Measurements from ENCODE around the gene PRKCE.

DNA sequence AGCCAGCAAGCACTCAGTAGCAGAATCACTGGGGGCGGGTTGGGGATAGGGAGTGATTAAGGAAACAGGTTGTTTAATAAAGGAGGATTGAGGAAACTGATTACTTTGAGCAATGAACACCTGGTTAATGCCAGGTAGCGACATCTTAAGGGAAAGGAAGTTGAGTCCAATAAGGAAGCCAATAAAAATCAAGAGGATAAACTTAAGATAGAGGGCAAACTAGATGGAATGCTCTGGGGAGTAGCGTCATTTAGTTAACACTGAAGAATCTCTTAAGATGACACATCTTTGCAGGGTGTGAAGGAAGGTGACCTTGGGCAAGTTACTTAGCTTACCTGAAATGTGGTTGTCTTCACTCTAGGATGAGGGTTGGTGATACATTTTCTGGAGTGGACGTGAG lies 242.7 kb downstream of the PRKCE start:
- no peak for TF ChIP-seq POLR2AphosphoS5 (IDR thresholded peaks at IDR 0.05)
- TF ChIP-seq, protein P1, sequence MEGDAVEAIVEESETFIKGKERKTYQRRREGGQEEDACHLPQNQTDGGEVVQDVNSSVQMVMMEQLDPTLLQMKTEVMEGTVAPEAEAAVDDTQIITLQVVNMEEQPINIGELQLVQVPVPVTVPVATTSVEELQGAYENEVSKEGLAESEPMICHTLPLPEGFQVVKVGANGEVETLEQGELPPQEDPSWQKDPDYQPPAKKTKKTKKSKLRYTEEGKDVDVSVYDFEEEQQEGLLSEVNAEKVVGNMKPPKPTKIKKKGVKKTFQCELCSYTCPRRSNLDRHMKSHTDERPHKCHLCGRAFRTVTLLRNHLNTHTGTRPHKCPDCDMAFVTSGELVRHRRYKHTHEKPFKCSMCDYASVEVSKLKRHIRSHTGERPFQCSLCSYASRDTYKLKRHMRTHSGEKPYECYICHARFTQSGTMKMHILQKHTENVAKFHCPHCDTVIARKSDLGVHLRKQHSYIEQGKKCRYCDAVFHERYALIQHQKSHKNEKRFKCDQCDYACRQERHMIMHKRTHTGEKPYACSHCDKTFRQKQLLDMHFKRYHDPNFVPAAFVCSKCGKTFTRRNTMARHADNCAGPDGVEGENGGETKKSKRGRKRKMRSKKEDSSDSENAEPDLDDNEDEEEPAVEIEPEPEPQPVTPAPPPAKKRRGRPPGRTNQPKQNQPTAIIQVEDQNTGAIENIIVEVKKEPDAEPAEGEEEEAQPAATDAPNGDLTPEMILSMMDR (IDR thresholded peaks at IDR 0.05) = no peak
- no peak for TF ChIP-seq POLR2A (IDR thresholded peaks at IDR 0.05)
